ENCODE measurements around the gene RBM20.
A peak's percentile ranks its signal among the peaks of the same experiment; 100 is the strongest.
"Not testable (repeated sequence)": the region's sequence is repeated elsewhere in the genome, so short reads cannot be mapped to it uniquely, and the experiment has no call there.

RBM20 gene

DNA sequence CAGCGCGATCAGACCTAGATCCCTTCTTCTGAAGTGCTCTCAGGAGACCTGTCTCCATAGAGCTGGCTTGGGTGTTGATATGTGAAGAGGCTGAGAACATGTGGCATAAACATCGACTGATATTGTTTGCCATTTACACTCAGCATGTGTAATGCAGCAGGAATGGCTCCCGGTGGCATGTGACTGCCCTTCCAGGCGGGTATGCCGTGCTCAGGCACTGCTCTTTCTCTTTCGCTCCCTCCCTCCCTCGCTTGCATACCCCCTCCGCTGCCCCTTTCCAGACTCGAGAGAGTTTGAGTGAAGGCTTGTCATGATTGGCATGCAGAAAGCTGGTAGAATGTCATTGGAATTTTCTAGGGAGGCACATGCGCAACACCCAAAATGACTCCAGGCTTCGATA is 120.2 kb downstream of the RBM20 start:
- no peak for DNase-seq (ENCODE audit: low read depth in 2 of 2)

DNA sequence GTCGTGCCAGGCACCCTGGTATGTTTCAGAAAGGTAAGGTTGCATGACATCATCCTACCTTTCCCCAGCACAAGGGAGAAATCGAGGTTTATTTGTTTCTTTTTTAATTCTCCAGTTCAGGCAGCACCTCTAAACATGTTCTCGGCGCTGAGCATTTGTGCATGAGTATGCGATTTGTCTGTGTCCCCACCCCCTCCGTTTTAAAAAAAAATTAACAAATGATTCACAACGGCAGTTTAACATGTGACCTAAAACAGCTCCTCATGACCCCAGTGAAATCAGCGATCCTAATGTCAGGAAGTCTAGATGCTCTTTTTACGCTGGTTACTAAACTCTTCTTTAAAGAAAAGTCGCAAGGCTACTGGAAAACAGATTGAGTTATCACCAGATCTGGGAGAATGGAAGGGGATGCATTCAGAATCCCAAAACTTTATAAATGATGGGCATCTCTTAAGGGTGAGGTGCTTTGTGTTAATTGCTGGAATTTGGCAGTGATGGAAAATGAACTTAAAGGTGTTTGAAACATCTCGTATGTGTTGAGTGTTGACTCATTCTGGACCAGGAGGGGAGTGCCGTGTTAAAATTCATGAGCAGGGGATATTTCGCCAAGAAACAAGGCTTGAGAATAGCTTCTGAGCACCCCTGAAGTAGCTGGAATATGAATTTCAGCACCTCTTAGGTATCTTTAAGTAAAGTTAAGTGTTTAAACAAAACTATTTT is 120.8 kb downstream of the RBM20 start:
- DNase-seq (ENCODE audit: low read depth in 2 of 2): no peak

DNA sequence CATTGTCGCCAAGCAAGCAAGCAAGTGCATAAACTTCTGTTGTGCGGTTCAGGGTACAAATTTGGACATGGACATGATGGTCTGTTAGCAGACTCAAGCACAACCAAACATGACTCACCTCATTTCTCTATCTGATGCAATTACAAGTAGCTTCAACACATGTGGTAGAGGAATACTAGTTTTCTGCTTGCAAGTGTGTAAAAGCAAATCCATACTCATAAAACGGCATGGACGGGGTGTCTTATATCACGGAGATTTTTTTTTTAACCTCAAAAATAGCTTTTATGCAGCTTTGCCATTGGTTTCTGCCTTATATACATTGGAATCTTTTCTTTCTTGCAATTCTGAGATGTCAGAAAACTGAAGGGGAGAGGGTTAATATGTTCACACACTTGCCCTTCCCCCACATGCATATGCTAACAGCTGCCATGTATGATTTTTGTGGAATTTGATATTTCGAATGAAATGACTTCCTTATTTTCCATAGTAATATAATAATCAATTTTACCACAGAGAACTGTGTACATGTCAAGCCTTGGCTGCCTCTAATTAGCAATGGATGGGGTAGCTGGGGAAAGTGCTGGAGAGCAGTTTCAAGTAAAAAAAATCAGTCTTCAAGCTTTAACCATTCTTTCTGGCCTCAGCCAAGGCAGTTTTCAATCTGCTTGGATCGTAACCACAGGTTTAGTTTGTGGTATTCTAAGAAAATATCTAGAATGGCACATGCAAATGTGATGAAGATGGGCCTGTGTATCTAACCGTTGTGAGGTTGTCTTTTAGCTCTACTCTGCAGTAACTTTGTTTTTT is 121.6 kb downstream of the RBM20 start:
- DNase-seq (ENCODE audit: low read depth in 2 of 2): peak; percentile 7

DNA sequence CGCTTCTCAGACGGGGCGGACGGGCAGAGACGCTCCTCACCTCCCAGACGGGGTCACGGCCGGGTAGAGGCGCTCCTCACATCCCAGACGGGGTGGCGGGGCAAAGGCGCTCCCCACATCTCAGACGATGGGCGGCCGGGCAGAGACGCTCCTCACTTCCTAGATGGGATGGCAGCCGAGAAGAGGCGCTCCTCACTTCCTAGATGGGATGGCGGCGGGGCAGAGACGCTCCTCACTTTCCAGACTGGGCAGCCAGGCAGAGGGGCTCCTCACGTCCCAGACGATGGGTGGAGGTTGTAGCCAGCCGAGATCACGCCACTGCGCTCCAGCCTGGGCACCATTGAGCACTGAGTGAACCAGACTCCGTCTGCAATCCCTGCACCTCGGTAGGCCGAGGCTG is 123.5 kb downstream of the RBM20 start:
- not testable (repeated sequence) for DNase-seq (ENCODE audit: low read depth in 2 of 2)

DNA sequence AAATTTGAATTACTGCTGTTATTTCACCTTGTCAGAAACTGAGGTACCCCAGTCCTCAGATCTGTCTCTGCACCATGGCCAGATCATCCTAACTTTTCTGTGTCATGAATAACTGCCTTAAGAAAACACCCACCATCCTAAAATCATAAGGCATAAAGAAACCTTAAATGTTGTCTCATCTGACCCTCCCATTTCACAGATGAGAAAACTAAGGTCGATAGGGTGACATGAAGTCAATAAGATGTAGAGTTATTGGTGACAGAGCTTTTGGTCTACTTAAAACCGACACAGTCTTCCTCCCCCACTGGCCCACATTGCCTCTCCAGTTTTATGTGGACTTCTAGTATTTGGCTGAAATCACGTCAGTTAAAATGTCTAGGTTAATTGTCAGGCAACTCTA is 126.1 kb downstream of the RBM20 start:
- DNase-seq (ENCODE audit: low read depth in 2 of 2): no peak

DNA sequence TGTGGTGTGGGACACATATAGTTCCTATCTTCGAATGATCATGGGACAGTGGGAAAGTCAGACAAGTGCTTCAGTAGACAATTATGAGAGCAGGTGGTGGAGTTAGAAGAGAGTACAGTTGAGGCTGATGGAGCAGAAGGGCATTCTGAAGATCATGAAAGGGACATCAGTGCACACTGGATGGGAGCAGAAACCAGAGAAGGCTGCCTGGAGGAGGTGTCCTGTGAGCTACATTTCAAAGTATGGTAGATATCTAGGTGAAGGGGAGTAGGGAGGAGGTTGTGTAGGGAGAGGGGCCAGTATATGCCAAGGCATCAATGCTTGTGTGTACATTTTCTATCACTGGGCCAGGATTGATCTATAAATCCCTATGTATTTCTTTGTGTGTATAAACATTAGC is 127.3 kb downstream of the RBM20 start:
- no peak for DNase-seq (ENCODE audit: low read depth in 2 of 2)

DNA sequence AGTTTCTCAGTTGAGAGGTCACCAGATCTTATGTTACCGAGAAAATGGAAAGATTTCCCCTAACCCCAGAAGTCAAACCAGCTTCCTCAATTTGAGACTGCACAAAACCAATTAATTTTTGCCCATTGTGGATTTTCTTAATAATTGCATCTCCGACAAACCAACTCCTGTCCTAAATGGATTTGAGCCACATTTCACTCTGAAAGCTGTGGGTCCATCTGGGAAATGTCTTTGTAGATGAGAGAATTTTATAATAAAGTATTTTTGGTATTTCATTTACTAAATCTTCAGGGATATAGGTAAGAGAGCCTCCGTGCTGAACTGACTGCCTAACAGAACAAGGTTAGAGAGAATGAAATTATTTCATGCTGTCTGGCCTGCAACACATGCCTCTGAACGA is 127.9 kb downstream of the RBM20 start:
- no peak for DNase-seq (ENCODE audit: low read depth in 2 of 2)

DNA sequence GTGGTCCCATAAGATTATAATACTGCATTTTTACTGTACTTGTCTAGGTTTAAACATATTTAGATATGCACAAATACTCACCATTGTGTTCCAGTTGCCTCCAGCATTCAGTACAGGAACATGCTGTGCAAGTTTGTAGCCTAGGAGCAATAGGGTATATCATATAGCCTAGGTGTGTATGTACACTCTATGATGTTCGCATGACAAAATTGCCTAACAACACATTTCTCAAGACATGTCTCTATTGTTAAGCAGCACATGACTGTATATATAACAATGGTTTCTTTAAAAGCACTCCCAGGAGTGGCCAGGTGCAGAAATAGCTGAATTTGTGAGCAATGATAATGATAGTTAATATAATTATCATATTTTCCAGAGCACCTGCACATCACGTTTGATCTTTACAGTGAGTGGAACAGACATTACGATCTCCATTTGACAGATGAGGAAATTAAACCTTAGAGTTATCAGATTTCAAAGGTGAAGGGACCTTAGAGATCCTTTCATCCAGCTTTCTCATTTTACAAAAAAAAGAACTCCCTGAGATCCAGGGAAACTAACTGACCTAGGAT is 128.4 kb downstream of the RBM20 start:
- no peak for DNase-seq (ENCODE audit: low read depth in 2 of 2)

DNA sequence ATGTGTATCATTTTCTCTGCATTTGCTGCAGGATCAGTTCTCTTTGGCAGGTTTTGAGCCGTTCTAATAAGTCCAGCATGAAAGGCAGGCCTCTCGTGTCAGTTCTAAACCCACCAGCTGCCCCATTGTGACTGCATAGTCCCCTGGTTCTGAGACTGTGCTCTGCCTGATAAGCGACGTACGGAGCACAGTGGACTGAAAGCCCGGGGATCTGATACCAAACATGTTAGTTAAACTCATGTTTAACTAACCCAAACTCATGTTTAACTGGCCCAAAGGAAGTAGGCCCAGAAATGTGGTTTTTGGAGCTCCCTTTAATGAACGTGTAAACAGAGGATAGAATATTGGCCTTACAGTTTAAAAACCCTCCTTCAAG is 129.5 kb downstream of the RBM20 start:
- no peak for DNase-seq (ENCODE audit: low read depth in 2 of 2)

DNA sequence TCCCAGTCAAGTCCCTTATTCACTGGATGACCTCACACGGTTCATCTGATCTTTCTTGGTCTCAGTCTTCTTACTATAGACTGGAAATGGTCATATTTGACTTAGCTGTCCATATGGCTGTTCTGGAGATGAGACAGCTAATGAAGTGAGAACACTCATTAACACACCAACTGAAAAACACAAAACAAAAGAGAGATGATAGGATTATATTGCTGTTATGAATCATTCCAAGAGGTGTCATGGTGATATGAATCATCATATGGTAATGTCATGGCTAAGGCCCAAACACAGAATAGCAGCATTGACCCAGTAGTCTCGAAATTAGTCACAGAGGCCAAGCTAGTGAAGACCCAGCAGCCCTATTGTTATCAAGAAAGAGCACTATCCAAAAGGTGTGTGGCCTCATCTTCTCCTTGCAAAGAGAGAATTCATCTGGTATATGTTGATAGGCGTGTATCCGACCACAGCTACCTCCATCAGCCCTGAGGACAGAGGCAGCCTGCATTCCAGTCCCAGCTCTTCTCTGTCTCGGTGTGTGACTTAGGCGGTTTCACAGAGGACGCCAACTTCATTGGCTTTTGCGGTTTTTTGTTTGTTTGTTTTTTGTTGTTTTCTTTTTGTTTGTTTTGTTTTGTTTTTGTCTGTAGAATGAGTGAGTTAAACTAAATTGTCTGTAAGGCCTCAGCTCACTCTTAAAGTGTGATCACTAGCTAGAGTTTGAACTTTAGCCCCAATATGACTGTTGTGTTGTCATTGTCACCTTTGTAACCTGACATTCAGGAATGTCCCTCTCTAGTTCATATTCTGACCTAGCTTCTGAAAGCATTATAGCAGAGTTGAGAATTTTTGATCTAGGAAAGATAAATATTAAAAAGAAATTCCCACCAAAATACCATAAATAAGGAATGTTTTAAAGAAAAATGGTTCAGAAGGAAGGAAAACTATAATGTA is 130.2 kb downstream of the RBM20 start:
- DNase-seq (ENCODE audit: low read depth in 2 of 2): peak; percentile 16 to 26

DNA sequence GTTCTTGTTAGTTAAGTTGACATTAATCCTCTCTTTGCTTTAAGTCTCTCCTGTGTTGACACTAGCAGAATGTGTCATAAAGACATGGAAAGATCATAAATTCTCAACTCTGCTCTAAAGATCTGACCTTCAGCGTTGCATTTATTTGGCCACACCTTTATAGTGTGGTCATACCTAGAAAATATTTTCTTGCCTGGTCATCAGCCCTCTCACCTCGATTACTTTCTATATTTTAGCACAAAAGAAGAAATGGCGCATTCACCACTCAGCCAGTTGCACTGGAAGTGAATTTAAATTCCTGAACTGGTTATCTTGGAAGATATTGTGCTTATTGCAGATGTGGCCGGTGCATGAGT is 130.9 kb downstream of the RBM20 start:
- DNase-seq (ENCODE audit: low read depth in 2 of 2): no peak

DNA sequence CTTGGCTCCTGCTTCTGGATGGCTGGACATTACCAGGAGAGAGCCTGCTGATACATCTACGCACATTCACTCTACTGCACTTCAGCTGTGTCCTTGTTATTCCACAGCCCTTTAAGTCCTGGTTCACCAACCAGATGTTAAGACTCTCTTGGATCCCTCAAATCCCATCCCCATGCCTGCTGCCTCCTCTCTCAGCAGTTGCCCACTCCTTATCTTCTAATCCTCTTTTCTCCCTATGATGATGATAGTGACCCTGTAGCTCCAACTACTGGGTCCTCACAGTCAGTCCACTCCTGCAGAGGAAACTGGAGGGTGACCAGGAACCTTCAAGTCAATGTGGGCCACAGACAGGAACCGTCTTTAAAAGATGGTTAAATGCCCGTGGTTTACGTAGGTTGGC is 131.3 kb downstream of the RBM20 start:
- no peak for DNase-seq (ENCODE audit: low read depth in 2 of 2)

DNA sequence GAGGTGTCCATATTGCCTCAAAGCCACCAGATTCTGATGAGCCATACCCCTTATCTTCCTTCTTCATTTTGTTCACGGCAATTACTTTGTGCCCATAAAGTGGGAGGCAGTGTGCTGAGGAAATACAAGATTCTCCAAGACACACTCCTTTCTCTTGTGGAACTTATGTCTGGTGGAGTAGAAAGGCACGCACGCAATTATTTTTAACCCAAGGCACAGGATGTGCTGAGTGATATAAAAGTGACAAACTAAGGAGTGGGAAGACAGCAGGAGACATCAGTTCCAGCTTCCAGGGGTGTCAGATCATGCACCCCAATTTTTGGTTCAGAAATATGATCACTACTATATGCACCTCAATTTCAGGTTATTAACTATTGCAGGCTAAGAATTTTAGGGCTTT is 132.9 kb downstream of the RBM20 start:
- DNase-seq (ENCODE audit: low read depth in 2 of 2): no peak

DNA sequence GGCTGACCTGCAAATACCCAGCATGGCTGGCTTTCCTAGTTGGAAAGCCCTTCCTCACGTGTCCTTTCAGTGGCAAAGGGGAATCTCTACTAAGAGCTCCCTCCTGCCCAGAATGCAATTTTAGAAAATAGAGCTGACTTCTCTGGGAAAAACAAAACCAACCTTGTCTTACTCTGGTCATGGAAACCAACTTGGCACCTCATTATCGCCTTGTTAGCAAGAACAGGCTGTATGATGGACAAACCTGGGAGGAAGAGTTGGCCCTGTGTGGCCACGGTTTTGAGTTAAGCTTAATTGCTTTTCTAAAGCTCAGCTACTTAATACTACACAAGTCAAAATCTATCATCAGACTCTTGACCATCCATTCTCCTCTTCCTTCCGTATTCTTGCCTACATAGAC is 133.5 kb downstream of the RBM20 start:
- no peak for DNase-seq (ENCODE audit: low read depth in 2 of 2)

DNA sequence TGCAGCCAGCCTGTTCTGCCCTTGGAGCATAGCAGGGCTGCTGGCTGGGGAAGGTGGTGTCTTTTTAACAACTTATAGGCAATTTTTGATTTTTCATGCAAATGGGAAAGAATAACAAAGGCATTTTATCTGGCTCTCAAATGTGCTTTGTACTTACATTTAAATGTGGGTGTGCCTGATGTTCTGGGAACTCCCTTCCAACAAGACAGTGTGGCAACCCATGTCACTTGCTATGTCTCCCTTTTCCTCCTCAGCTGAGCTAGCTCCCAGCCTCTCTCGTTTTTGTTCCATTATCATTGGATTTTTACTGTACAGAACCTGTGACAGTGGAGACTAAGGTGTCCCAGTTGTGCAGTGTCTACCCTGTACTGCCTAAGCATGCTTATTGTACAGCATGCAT is 134.1 kb downstream of the RBM20 start:
- DNase-seq (ENCODE audit: low read depth in 2 of 2): no peak

DNA sequence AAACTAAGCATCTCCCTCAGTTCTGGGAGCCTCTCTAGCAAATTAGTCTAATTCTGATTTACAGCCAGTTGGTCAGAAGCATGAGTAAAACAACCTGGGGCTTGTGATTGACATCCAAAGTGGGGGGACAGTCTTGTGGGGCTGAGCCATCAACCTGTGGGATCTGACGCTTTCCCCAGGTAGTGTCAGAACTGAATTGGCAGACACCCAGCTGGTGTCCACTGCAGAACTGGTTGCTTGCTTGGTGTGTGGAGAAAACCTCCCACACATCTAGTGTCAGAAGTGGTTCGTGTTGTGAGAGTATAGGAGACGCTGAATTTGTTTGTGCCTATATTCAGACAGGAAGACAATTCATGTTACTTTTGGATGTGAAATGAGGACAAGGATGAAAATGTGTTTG is 135.4 kb downstream of the RBM20 start:
- DNase-seq (ENCODE audit: low read depth in 2 of 2): no peak

DNA sequence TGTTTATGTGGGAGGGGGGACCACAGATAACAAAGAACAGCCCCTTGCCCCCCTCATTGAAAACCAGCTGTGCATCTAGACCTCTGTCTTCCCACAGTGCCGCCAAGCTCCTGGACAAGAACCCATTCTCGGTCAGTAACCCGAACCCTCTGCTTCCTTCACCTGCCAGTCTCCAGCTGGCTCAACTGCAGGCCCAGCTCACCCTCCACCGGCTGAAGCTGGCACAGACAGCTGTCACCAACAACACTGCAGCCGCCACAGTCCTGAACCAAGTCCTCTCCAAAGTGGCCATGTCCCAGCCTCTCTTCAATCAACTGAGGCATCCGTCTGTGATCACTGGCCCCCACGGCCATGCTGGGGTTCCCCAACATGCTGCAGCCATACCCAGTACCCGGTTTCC is 136.6 kb downstream of the RBM20 start:
- no peak for DNase-seq (ENCODE audit: low read depth in 2 of 2)

DNA sequence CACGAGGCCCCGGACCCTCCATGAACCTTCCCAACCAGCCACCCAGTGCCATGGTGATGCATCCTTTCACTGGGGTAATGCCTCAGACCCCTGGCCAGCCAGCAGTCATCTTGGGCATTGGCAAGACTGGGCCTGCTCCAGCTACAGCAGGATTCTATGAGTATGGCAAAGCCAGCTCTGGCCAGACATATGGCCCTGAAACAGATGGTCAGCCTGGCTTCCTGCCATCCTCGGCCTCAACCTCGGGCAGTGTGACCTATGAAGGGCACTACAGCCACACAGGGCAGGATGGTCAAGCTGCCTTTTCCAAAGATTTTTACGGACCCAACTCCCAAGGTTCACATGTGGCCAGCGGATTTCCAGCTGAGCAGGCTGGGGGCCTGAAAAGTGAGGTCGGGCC is 137.0 kb downstream of the RBM20 start:
- DNase-seq (ENCODE audit: low read depth in 2 of 2): no peak

DNA sequence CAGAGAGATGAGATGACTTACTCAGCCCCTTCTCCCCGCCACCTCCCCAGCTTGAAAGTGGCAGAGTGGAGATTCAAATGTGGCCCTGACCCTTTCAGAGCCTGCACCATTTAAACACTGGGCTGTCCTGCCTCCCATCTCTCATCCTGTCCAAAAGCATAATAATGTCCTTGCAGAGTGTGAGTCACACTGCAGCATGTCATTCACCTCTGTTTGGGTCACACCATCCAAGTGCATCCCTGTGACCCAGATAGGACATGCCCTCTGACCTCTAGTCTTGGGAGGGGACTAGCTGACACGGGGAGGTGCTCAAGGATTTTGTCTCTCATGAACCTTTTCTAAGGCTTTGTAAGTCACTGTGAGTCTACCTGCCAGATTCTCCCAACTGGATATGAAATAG is 138.5 kb downstream of the RBM20 start:
- DNase-seq (ENCODE audit: low read depth in 2 of 2): no peak

DNA sequence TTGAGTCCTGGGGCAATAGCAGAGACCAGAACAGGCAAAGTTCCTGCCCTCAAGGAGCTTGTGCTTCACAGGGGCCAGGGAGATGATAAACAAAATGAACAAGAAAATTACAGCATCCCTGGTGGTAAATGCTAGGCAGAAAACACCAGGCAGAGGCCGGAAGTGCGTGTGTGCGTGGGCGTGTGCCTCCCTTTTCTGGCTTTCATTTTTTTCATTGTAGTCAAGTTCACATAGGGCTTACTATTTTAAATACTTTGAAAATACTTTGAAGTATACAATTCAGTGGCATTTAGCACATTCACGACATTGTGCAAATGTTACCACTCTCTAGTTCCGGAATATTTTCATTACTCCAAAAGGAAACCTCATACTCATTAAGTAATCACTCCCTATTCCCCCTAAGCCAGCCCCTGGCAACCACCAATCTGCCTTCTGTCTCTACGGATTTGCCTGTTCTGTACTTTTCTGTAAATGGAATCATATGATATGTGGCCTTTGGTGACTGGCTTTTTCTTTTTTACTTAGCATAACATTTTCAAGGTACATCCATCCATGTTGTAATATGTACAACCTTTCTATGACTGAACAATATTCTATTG is 139.5 kb downstream of the RBM20 start:
- no peak for DNase-seq (ENCODE audit: low read depth in 2 of 2)

DNA sequence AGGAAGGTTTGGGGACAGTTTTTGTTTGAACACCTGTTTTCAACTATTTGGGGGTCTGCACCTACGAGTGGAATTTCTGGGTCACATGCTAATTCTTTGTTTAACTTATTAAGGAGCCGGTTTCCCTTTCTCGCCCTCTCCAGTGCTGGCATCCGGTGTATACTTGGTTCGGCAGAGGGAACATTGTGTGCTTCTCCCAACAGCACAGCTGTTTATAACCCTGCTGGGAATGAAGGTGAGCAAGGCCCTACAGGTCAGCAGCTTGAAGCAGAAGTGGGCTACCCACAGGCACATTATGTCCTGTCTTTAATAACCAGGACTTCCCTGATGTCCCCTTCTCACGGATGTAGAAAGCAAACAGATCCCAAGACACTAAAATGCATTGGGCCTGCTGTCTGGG is 140.1 kb downstream of the RBM20 start:
- DNase-seq (ENCODE audit: low read depth in 2 of 2): no peak

DNA sequence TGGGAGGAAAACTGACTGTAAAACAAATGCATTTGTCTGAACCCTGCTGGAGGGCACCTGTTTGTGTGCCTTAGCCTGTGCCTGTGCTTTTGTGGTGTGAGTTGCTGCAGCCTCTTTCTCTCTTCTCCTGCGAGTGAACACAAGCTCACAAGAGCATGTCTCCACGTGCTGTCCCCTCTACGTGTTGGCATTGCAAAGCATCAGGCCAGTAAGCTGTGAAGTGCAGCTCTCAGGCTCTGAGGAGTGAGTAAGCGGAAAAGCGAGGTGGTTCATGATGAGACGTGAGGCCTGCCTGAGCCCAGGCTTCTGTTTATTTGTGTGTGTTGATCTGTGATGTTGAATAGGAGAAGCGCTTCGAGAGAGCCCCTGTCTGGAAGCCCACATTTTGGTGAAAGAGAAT is 142.0 kb downstream of the RBM20 start:
- DNase-seq (ENCODE audit: low read depth in 2 of 2): no peak
